ENCODE results near the gene IGSF21.

The IGSF21 gene

DNA sequence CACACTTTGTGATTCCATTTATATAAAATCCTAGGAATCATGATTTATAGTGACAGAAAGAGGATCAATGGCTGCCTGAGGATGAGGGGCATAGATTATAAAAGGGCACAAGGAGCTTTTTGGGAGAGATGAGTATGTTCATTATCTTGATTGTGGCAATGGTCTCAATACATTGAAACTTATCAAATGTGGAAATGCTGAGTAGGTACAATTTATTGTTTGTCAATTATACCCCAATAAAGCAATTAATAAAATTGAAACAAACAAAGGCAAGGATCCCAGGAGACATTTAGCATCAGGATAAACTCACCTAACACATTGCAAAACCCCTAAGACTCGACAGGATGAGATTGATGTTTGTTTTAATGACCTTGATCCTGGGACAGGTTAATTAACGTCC, 220.1 kb downstream of the IGSF21 start:
- H3K4me1 ChIP-seq, result peaks cover 12% of the 10 kb centered on the region
- no peaks in the 10 kb centered on the region for H4K20me1 ChIP-seq
- H3K36me3 ChIP-seq, result no peaks in the 10 kb centered on the region
- no peak overlapping the region for H3K4me2 ChIP-seq
- no peaks in the 10 kb centered on the region for H3K9me3 ChIP-seq
- no peak for TF ChIP-seq Cebpa-rat (IDR thresholded peaks at IDR 0.05)
- H3K4me3 ChIP-seq, result no peak overlapping the region
- H3K27ac ChIP-seq, result no peak overlapping the region
- no peak overlapping the region for H3K9ac ChIP-seq
- no peaks in the 10 kb centered on the region for H3K27me3 ChIP-seq

DNA sequence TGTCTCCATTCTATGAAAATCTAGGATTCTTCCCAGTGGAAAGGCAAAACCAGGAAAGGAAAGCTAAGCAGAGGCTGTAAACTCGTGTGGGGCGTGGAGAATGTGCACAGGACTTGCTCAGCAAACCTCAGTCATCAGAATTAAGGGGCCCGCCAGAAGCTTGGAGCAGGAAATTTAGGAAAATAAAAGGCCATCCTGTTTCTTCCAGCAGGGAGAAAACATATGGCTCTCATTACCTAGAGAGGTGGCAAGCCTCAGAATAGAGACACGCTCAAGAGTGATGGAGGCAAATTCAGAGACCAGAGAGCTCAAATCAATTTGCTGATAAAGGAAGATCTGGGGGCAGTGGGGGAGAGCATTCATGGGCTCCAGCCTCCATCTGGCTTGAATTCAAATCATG, 221.2 kb downstream of the IGSF21 start:
- no peaks in the 10 kb centered on the region for H3K27me3 ChIP-seq
- H3K4me1 ChIP-seq, result peaks cover 12% of the 10 kb centered on the region
- H4K20me1 ChIP-seq, result no peaks in the 10 kb centered on the region
- no peaks in the 10 kb centered on the region for H3K36me3 ChIP-seq
- no peaks in the 10 kb centered on the region for H3K9me3 ChIP-seq
- no peak overlapping the region for H3K27ac ChIP-seq
- no peak overlapping the region for H3K4me2 ChIP-seq
- no peak overlapping the region for H3K9ac ChIP-seq
- no peak overlapping the region for H3K4me3 ChIP-seq
- TF ChIP-seq Cebpa-rat (IDR thresholded peaks at IDR 0.05), result no peak

- no peak for TF ChIP-seq Cebpa-rat (IDR thresholded peaks at IDR 0.05)
- H4K20me1 ChIP-seq, result no peaks in the 10 kb centered on the region
- H3K4me3 ChIP-seq, result no peak overlapping the region
- H3K9me3 ChIP-seq, result no peaks in the 10 kb centered on the region
- H3K4me2 ChIP-seq, result no peak overlapping the region
- H3K27ac ChIP-seq, result no peak overlapping the region
- no peak overlapping the region for H3K9ac ChIP-seq
- peaks cover 12% of the 10 kb centered on the region for H3K4me1 ChIP-seq
- H3K27me3 ChIP-seq, result no peaks in the 10 kb centered on the region
- no peaks in the 10 kb centered on the region for H3K36me3 ChIP-seq
Measured at GRCh38 chr1:18329469-18330253, 222.1 kb downstream of the IGSF21 start.

- Histone ChIP-seq H3K4me2 (no peak overlapping the region), H4K20me1 (no peaks in the 10 kb centered on the region), H3K4me1 (no peaks in the 10 kb centered on the region), H3K27me3 (no peaks in the 10 kb centered on the region), H3K27ac (no peak overlapping the region), H3K9me3 (no peaks in the 10 kb centered on the region), H3K4me3 (no peak overlapping the region), H3K36me3 (no peaks in the 10 kb centered on the region), H3K9ac (no peak overlapping the region)
- TF ChIP-seq Cebpa-rat (IDR thresholded peaks at IDR 0.05), result no peak
Measured at GRCh38 chr1:18332576-18332975, 225.0 kb downstream of the IGSF21 start.

DNA sequence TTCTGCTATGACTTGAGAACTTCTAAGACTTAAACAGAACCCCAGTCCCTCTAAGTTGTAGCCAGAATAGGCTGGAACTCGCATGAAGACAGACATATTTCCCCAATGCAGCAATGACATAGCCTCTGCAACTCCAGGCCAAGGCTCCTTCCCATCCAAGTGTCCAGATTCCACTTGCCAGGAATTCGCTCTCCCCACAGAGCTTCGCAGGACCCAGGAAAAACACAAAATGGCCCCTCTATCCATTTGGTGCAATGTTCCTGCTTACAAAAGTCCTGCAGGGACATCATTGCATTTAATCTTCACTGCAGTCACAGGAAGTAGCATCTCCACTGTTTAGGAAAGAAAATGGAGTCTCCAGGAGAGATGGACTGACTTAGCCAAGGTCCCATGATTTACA, 225.6 kb downstream of the IGSF21 start:
- TF ChIP-seq Cebpa-rat (IDR thresholded peaks at IDR 0.05), result no peak
- Histone ChIP-seq H4K20me1 (no peaks in the 10 kb centered on the region), H3K9me3 (no peaks in the 10 kb centered on the region), H3K27ac (no peak overlapping the region), H3K4me1 (no peaks in the 10 kb centered on the region), H3K36me3 (no peaks in the 10 kb centered on the region), H3K27me3 (no peaks in the 10 kb centered on the region), H3K9ac (no peak overlapping the region), H3K4me3 (no peak overlapping the region), H3K4me2 (no peak overlapping the region)

- H3K27me3 ChIP-seq, result no peaks in the 10 kb centered on the region
- no peaks in the 10 kb centered on the region for H3K9me3 ChIP-seq
- no peak overlapping the region for H3K9ac ChIP-seq
- no peaks in the 10 kb centered on the region for H4K20me1 ChIP-seq
- no peak overlapping the region for H3K4me2 ChIP-seq
- H3K4me1 ChIP-seq, result no peaks in the 10 kb centered on the region; the same call in 1 of the 2 replicates
- no peak overlapping the region for H3K4me3 ChIP-seq
- H3K27ac ChIP-seq, result no peak overlapping the region
- H3K36me3 ChIP-seq, result no peaks in the 10 kb centered on the region
- no peak for TF ChIP-seq Cebpa-rat (IDR thresholded peaks at IDR 0.05)
Measured at GRCh38 chr1:18336801-18337200, 229.2 kb downstream of the IGSF21 start.

DNA sequence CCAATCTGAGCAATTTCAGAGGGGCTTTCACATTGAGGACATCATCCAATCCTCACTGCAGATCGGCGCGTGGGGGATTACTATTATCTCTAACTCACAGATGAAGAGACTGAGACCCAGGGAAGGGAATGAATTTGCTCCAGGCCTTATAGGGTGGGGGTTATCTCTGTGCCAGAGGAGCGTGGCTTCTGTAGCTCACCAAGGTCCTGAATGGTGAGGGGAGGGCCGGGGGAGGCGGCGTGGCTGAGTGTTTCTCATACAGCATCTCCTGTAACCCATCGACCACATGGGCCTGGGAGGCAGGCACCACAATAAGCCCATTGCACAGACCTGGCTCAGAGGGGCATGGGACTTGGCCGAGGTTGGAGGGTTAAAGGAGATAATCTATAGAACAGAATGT, 230.2 kb downstream of the IGSF21 start:
- H3K4me1 ChIP-seq, result no peaks in the 10 kb centered on the region; the same call in 1 of the 2 replicates

GRCh38 chr1:18339161-18339560, 231.6 kb downstream of the IGSF21 start:
- Histone ChIP-seq H3K36me3 (no peaks in the 10 kb centered on the region), H4K20me1 (no peaks in the 10 kb centered on the region), H3K27ac (no peak overlapping the region), H3K27me3 (no peaks in the 10 kb centered on the region), H3K4me1 (no peaks in the 10 kb centered on the region; the same call in 1 of the 2 replicates), H3K4me2 (no peak overlapping the region), H3K4me3 (no peak overlapping the region), H3K9me3 (no peaks in the 10 kb centered on the region), H3K9ac (no peak overlapping the region)
- no peak for TF ChIP-seq Cebpa-rat (IDR thresholded peaks at IDR 0.05)

More for the DNA sequence above, 230.2 kb downstream of the IGSF21 start:
- H3K9me3 ChIP-seq, result no peaks in the 10 kb centered on the region
- no peak overlapping the region for H3K4me2 ChIP-seq
- no peak overlapping the region for H3K27ac ChIP-seq
- H3K4me3 ChIP-seq, result no peak overlapping the region
- no peaks in the 10 kb centered on the region for H4K20me1 ChIP-seq
- no peak overlapping the region for H3K9ac ChIP-seq
- no peaks in the 10 kb centered on the region for H3K27me3 ChIP-seq
- TF ChIP-seq Cebpa-rat (IDR thresholded peaks at IDR 0.05), result no peak
- no peaks in the 10 kb centered on the region for H3K36me3 ChIP-seq

- TF ChIP-seq Cebpa-rat (IDR thresholded peaks at IDR 0.05), result no peak
- Histone ChIP-seq H3K9me3 (no peaks in the 10 kb centered on the region), H3K27ac (no peak overlapping the region), H3K36me3 (no peaks in the 10 kb centered on the region), H3K4me3 (no peak overlapping the region), H4K20me1 (no peaks in the 10 kb centered on the region), H3K4me2 (no peak overlapping the region), H3K9ac (no peak overlapping the region), H3K27me3 (no peaks in the 10 kb centered on the region), H3K4me1 (no peaks in the 10 kb centered on the region; the same call in 1 of the 2 replicates)
Measured at GRCh38 chr1:18340158-18340764, 232.7 kb downstream of the IGSF21 start.

- Histone ChIP-seq H3K4me1 (peaks cover 1% of the 10 kb centered on the region), H3K27ac (no peak overlapping the region), H3K4me2 (no peak overlapping the region), H3K27me3 (no peaks in the 10 kb centered on the region), H3K9me3 (no peaks in the 10 kb centered on the region), H4K20me1 (no peaks in the 10 kb centered on the region), H3K9ac (no peak overlapping the region), H3K36me3 (no peaks in the 10 kb centered on the region), H3K4me3 (no peak overlapping the region)
- no peak for TF ChIP-seq Cebpa-rat (IDR thresholded peaks at IDR 0.05)
Measured at GRCh38 chr1:18340787-18341186, 233.2 kb downstream of the IGSF21 start.
